Measurements from ENCODE around the gene ZNF771. TPM values are rescaled to one million over a fixed set of nuclear protein-coding genes. Genes with fewer than 3 reads are reported as not detected.
"Not testable (repeated sequence)": the region's sequence is repeated elsewhere in the genome, so short reads cannot be mapped to it uniquely, and the experiment has no call there.

ZNF771 gene
- total RNA-seq, 1 donor from 2014 or later, result 12.0 TPM

GRCh38 chr16:30430428-30430970 is 23.1 kb downstream of the ZNF771 start:
- no peak for DNase-seq (ENCODE audit: low spot score)

- no peak for DNase-seq (ENCODE audit: low spot score)
Measured at GRCh38 chr16:30434852-30435251, 27.4 kb downstream of the ZNF771 start.

DNA sequence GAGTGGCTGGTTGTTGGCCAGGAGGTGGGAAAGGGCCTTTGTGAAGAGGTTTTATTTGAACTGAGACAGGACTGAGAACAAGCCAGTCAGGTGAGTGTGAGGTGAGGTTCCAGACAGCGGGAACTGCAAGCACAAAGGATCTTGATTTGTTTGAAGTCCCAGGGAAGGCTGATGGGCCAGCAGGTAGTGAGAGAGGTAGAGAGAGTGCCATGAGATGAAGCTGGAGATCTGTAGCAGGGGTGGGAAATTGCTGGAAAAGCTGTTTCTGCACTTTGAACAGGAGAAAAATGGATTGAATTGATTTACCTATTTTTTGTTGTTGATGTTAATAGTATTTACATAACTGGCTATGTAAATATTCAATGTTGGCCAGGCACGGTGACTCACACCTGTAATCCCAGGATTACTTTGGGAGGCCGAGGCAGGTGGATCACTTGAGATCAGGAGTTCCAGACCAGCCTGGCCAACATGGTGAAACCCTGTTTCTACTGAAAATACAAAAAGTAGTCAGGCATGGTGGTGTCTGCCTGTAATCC is 30.2 kb downstream of the ZNF771 start:
- DNase-seq (ENCODE audit: low spot score), result no peak

GRCh38 chr16:30438835-30439234 is 31.4 kb downstream of the ZNF771 start:
- no peak for DNase-seq (ENCODE audit: low spot score)

GRCh38 chr16:30439720-30440348 is 32.4 kb downstream of the ZNF771 start:
- DNase-seq (ENCODE audit: low spot score), result no peak

- no peak for DNase-seq (ENCODE audit: low spot score)
Measured at GRCh38 chr16:30443631-30444030, 36.2 kb downstream of the ZNF771 start.

DNA sequence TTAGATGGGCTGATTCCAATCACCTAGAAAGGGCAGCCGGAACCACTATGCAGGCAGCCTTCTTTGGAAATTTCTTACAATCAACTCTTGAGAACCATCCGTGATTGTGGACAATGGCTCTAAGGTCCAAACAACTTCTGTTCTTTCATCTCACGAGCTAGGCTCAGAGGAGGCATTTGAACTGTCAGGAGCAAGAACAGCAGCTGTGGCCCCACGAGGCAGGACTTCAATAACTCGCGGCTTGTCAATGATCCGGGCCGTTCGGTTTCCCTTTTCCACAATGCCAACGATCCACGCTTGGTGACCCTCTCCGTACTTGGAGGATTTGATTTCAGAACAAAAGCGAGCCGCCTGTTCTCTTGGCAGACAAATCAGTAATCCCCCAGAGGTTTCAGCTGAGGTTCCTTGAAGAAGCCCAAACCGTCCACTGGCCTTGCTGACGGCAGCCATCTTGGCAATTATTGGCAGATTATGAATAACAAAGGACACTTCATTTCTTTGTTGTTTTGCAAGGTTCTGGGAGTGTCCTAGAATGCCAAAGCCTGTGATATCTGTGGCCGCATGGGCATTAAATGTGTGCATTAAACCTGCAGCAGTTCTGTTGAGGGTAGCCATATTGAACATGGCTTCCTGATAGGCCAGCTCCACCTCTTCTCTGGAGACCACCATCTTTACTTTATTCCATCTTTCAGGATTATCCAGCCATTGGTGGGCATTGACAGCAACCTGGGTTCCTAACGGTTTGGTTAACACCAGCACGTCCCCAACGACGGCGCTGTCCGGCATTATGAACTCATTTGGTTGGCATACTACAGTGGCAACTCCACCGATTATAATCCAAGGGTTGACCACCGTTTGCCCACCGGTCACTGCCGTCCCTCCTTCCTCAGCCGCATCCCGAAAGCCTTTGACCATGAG is 37.1 kb downstream of the ZNF771 start:
- DNase-seq (ENCODE audit: low spot score), result no peak

GRCh38 chr16:30445149-30445407 is 37.7 kb downstream of the ZNF771 start:
- no peak for DNase-seq (ENCODE audit: low spot score)

- peak; percentile 98 for DNase-seq (ENCODE audit: low spot score)
Measured at GRCh38 chr16:30445408-30446202, 38.2 kb downstream of the ZNF771 start, which contains the start of gene SEPHS2. TSS of gene SEPHS2 (minus strand) at chr16:30445874. CDS start at chr16:30445727, 147 bp downstream.

DNA sequence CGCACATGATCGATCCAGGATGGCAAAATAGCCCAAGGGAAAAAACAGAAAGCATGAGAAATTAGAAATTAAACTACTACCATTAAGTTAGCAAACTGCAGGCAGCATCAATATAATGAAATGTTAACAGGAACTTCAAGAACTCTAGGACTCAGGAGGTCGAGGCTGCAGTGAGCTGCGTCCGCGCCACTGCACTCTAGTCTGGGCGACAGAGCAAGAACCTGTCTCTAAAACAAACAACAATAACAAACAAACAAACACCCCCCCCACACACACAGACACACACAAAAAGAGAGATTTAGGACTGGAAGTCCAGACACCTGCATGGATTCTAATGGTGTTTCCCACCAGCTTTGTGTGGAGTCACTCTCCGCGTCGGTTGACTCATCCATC is 38.8 kb downstream of the ZNF771 start:
- no peak for DNase-seq (ENCODE audit: low spot score)

GRCh38 chr16:30447512-30448226 is 40.3 kb downstream of the ZNF771 start:
- no peak for DNase-seq (ENCODE audit: low spot score)

DNA sequence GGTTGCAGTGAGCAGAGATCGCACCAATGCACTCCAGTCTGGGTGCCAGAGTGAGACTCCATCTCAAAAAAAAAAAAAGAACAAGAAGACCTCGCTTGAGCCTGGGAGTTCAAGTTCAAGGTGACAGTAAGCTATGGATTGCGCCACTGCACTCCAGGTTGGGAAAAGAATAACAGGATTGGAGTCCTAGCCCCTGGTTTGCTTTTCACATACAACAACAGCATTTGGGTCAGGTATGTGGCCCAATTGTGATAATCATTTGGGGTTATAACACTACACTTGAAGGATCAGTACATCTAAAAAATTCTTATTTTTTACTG is 41.7 kb downstream of the ZNF771 start:
- no peak for DNase-seq (ENCODE audit: low spot score)

DNA sequence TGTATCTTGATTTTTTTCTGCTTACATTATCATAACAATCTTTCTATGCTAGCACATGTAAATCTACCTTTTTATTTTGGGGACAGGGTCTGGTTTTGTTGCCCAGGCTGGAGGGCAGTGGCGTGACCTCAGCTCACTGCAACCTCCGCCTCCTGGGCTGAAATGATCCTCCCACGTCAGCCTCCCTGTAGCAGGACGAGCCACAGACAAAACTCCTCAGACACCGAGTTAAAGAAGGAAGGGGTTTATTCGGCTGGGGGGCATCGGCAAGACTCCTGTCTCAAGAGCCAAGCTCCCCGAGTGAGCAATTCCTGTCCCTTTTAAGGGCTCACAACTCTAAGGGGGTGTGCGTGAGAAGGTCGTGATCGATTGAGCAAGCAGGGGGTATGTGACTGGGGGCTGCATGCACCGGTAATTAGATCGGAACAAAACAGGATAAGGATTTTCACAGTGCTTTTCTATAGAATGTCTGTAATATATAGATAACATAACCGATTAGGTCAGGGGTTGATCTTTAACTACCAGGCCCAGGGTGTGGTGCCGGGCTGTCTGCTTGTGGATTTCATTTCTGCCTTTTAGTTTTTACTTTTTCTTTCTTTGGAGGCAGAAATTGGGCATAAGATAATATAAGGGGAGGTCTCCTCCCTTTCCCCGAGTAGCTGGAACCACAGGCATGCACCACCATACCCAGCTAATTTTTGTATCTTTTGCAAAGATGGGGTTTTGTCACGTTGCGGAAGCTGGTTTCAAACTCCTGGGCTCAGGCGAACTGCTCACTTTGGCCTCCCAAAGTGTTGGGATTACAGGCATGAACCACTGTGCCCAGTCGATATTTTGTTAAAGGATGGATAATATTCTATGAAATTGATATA is 45.5 kb downstream of the ZNF771 start:
- DNase-seq (ENCODE audit: low spot score), result not testable (repeated sequence)

GRCh38 chr16:30456302-30456701 is 48.9 kb downstream of the ZNF771 start:
- no peak for DNase-seq (ENCODE audit: low spot score)

DNA sequence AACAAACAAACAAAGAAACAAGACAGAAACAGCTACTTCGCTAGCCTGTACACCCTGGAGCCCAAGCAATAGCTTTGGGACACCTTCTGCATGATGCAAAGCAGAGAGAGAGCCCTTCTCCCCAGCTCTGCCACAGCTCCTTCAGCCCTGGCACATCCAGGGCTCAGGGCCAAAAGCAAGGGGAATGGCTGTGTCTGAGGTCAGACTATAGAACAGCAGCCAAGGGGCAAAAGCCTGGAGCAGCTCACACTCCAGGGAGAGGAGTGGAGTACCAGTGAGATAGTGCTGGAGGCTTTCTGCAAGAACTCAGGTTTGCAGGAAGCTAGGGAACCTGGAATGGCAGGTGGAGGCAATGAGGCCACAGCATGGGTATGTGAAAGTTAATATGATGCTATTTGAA is 49.9 kb downstream of the ZNF771 start:
- DNase-seq (ENCODE audit: low spot score), result no peak

DNA sequence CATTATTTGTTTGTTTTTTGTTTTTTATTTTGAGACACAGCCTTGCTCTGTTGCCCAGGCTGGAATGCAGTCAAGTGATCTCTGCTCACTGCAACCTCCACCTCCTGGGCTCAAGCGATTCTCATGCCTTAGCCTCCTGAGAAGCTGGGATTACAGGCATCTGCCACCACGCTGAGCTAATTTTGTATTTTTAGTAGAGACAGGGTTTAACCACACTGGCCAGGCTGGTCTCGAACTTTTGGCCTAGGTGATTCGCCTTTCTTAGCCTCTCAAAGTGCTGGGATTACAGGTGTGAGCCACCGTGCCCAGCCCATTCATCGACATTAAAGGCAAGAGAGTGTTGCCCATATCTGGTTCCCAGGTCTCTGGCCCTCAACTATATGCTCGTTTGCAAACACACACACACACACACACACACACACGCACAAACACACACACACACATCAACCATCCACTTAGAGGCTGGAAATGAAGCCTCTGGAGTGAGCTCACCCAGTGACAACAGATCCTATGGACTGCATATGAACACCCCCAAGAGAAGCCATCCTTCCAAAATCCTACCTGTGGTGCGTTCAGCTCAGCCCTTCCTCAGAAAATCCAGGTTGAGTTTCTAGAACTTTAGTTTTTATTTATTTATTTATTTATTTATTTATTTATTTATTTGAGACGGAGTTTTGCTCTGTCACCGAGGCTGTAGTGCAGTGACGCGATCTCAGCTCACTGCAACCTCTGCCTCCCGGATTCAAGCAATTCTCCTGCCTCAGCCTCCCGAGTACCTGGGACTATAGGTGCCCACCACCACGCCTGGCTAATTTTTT is 50.5 kb downstream of the ZNF771 start:
- no peak for DNase-seq (ENCODE audit: low spot score)

GRCh38 chr16:30458561-30459394 is 51.4 kb downstream of the ZNF771 start:
- no peak for DNase-seq (ENCODE audit: low spot score)

GRCh38 chr16:30459456-30459855 is 52.0 kb downstream of the ZNF771 start:
- DNase-seq (ENCODE audit: low spot score), result no peak
